ENCODE results near the gene RET.

RET gene

DNA sequence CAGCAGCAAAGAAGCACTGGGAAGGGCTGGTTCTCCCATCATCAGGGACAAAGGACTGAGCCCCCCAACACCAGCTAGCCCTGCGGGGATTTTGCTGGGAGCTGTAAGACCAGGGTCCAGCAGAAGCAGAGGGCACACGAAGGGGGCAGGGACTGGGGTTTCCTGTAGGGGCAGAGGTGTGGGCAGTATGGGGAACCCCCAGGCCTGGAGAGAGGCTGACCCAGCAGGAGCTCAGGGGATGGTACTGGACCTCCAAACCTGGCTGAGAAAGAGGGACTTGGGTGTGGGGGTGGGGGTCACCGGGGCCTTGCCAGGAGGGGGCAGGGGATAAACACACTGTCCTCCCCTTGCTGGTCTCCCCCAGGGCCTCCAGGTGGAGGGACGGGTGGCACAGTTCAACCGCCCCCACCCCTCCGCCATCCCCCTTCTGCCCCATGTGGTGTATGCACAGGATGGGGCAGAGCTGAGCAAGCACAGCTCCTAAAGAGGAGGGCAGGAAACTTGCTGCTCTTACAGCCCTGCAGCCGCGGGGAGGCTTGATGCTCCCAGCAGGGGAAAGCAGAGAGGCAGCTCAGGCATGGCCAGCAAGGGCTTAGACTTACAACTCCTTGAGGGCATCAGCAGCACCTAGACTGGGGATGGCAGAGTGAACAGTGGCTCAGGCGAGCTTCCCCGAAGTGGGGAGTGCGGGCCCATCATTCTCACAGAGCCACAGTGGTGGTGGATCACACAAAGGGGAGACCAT lies 12.4 kb upstream of the RET start:
- no peak for DNase-seq

DNA sequence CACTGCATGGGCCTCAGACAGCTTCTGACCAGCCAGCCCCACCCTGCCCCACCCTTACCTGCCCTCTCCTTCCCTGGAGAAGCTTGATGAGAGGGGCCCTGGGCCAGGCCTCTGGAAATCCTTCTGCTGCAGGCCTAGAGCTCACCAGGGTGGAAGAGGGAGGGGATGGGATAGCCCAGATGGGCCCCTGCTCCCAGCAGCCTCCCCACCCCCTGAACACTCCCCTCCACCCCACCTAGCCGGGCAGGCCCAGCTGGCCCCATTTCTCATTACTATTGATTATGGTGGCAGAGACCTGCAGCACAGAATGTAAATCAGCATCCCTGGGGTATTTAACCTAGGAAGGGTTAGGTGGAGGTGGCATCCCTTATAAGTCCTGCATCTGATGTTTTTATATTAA lies 11.6 kb upstream of the RET start:
- no peak for DNase-seq

DNA sequence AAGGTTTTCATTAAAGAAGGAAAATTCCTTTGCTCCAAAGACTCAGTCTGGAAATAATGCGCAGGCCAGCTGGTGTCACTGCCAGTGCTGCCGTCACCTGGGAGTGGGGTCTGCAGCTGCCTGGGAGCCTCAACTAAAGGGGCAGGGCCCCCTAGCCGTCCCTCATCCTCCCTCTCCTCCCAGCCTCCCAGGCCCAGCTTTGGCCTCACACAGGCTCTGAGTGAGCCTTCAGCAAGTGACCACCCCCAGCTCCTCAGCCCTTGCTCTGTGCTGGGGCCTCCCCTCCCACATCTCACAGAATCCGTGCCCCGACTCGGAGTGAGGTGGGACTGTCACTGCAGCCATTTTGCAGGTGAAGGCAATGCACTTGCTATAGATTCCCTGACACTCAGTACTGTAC lies 11.1 kb upstream of the RET start:
- DNase-seq, result no peak

DNA sequence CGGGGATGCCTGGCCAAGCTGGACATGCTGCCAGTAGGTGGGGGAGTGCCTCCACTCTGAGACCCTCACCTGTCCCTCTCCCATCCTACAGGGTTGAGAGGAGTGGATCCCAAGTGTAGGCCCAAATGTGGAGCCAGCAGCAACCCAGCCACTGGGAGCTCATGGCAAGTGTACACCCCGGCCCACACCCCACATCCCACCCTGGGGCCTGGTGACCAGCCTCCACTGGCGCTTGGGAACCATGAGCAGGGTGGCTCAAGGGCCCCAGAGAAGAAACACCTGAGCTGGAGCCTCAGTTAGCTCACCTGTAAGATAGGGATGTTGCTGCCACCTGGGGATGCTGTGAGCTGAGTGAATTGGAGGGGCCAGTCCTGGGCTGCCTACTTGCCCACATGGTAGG lies 10.4 kb upstream of the RET start:
- DNase-seq, result no peak

DNA sequence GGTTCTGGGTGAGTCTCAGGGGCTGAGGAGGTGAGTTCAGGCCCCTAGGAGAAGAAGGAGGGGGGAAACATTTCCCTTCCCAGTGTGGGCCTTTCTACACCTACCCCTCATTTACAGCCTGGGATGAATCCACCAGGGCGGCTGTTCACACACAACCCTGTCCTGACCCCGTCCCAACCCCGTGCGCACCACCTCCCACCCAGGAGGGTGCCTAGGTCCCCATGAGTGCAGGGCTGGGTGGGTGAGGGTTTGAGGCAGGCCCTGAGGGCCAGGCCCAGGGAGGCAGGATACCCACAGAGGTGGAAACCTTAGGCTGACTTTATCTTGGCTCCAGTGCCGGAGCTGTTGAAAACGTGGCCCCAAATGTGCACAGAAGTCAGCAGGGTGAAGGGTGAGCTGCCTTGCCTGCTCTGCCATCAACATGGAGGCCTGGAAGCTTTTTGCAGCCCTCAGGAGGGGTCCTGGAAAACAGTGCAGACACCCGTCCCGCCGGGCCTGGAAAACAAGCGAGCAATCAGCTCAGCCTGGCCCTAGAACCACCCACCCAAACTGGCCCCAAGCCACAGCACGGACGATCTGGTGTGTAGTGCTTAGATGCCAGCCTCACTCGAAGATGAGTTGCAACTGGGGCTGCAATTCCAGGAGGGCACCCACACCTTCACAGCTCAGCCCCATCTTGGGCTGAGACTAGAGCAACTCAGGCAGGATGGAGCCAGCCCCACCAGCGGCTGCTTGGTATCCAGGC lies 9.3 kb upstream of the RET start:
- DNase-seq, result no peak

DNA sequence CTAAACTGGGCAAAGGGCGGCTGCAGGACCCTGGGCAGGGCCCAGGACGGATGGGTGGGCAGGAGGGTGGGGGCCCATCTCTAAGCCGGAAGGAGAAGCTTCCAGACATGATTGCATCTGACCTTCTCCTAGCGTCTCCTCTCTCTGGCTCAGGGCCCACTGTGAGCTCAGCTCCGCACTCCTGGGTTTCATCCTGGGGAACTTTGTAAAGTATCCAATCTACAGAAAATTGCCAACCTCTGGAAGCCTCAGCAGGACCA lies 8.8 kb upstream of the RET start:
- no peak for DNase-seq

DNA sequence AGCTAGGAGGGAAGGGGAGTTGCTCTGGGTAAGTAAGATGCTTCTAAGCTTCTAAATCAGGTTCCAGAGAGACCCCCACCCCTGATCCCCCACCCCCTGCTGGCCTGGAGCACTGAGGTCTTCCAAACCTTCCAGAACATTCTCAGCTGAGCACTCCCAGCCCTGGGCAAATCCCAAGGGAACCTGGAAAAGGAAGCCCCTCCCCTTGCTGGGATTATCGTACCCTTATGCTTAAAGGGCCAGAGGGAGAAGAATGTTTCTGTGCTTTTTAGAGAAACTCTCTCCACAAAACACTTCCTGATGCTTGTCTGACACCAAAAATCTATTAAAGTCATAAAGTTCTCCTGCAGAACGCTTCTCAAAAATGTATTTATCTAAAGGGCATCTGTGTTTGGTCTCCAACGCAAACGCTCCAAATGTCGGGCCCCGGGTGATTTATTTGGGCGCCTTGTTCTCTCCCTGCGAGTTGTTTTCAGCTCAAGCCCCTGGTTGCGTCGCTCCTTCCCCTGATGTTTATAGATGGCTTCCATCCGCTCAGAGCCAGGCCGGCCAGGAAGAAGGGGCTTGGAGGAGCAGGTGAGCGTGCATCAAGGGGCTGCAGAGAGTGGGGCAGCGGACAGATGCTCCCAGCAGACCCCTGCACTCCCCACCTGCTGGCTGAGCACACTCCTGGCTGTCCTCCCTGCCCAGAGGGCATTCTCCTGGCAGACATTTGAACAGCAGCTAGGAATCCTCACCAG lies 8.2 kb upstream of the RET start:
- no peak for DNase-seq

DNA sequence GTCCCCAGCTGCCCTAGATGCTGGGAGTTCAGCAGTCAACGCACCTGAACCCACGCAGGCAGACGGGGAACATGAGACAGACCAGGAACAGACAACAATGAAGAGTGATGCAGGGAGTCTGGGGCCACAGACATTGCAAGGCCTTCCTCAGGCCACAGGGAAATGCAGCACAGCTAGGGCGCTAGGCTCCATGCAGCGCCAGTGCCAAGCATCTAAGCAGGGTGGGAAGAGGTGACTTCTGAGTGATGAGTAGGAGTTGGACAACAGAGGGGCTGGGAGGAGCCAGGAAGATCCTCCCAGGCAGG lies 7.7 kb upstream of the RET start:
- DNase-seq, result no peak

DNA sequence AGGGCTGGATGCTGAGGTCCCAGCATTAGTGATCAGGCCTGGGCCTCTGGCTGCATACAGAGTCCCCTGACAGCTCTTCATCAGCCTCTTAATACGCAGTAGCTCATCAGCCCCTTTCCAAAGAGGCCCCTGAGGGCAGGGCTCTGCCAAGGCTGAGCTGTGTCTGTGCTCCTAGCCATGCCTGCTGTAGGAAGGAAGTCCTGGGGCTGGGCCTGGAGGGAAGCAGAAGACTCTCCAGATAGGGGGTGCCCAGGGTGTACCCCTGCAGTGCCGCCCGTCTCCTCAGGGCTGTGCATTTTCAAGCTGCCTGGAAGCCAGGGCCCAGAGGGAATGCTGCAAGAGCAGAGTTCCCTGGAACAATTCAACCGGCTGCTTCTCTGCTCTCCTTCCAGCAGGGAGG lies 7.3 kb upstream of the RET start:
- no peak for DNase-seq

DNA sequence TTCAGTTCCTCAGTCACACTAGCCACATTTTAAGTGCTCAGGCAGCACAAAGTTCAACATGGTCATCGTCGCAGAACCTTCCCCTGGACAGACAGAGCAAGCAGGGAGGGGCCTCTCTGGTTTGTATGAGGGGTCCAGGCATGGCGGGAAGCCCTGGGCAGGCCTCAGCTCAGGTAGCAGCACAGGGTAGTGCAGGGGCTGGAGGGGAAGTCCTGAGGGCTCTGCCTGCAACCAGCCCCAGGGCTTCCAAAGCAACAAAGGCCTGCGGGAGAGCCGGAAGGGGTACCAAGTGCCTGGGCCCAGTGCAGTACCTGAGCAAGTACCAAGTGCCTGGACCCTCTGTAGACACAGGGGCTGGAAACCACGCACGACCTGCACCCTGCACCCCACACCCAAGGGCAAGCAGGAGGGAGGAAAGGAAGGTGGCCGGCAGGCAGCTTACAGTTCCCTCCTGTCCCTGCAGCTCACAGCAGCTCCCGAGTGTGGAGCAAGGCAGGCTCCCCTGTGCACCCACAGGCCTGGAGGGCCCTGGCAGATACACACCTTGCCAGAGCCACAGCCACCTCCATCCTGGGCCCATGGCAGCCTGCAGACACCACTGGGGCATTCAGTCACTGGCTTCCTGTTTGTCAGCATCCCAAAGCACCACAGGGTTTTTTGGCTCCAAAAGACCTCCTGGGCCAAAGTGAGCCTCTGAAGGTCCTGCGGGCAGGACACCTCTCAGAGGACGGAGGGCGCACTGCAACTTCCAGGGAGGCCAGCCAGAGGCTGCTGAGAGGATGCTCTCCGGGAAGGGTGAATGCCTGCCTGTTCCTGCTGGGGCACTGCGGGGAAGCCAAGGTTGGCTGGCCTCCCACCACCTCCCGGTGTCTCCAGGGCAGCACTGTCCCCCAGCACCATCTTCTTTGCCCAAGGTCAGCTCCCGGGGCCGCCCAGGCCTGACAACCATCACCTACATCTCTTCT lies 6.5 kb upstream of the RET start:
- DNase-seq, result no peak

DNA sequence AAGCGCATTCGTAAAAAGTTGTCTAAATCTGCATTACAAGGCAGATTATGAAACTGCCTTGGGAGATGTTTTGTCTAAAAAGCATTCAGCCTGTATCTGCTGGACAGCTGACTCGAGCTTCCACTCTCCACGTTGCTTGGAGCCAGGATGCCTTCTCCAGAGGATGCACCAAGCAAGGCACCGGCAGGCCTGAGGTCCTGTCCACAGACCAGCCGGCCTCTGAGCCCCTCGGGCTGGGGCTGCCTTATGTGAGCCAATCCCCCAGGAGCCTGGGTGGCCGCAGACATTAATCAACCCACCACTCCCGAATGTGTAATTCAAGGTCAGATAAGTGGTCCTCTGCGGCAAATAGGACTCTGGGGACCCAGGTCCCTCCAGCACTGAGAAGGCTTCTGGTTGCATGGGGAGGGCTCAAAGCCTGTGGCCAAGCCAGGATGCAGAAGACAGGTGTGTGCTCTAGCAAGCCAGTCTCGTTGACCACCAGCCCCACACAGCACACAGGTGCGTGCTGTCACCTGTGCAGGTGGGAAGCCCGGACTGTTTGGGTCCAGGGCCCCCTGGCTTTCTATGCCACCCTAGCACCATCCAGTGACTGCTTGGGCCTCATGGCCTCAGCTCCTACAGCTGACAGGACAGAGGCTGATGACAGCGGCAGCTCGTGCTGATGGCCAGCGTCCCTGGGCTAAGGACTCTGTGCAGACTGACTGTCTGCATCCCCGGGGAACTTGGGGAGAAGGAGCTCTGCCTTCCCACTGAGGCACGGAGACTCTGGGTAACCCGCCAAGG lies 4.8 kb upstream of the RET start:
- DNase-seq, result no peak

DNA sequence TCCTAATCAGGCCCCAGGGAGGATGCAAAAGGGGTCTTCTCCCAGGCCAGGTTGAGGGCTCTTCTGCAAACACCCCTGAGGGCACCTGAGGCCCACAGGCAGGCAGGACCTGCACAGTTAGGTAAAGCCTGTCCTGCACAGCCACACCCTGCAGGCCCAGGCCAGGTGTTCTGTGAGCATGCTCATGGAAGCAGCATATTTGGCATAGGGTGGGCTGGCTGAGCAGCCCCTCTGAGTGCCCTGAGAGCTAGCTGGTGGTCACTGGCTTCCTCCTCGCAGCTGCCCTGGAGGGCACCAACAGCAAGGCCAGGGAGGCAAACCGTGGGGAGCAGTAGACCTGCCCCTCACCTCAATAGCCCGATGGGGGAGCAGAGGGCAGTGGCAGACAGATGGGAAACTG lies 3.7 kb upstream of the RET start:
- no peak for DNase-seq

DNA sequence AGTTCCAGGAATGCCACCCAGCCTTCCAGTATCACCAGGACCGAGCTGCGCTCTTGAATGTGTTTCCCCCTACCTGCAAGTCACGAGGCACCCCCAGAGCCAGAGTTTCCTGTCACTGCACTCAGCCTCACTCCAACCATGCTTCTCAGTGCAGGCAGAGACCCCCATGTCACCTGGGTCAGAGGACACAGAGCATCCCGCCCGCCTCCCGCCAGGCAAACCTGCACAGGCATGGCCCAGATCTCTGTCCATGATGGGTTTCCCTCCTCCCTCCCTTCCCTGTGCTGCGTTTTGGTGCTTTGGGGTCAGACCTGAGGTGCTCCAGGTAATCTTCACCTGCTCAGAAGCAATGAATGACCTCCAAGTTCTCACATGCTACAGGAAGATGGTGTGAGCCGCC lies 3.1 kb upstream of the RET start:
- no peak for DNase-seq

DNA sequence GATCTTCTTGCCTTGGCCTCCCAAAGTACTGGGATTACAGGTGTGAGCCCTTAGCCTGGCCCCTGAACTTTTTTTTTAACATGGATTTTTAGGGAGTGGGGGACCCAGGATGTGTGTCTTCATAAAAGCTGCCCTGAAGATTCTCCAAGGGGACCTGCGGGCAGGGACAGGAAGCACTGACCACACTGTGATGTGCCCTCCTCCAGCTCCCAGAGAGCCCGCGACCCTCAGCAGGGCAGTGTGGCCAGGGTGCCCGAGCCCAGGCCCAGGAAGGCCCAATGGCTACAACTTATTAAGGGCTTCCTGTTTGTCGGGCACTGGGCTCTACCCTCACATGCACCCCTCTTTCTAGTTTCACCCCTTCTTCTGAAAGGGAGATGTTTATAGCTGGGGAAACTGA lies 2.5 kb upstream of the RET start:
- DNase-seq, result no peak

DNA sequence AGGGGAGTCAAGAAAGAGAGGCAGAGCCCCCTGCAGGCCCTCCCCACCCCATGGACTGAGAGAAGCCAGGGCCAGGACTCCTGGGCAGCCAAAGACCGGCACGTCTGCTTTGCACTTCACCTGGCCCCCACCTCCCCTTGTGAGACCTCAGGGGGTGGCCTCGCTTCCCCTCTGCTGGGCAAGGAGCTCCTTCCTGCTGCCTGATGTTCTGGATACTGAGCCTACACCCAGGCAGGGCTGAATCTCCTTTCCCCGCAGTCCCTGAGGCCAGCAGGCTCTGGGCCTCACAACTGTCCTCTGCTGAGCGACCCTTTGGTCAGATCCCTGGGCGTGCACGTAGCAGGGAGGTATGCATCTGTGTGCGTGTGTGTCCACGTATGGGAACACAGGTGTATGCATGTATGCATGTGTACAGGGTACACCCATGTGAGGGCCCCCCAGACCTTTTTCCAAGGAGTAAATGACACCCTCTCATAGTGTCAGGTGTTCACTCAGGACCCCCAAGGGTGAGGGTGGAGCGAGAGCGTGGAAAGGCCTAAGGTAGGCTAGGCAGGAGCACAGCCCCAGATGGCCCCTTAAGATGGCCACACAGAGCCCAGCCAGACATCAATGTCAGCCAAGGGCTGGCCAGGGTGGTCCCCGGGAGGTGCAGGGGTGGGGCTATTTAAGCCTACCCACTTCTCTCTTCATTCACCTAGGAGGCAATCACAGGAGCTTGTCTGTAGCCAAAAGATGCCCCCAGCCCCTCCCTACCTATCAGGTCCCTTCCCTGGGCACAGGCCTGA lies 1.9 kb upstream of the RET start:
- DNase-seq, result no peak

DNA sequence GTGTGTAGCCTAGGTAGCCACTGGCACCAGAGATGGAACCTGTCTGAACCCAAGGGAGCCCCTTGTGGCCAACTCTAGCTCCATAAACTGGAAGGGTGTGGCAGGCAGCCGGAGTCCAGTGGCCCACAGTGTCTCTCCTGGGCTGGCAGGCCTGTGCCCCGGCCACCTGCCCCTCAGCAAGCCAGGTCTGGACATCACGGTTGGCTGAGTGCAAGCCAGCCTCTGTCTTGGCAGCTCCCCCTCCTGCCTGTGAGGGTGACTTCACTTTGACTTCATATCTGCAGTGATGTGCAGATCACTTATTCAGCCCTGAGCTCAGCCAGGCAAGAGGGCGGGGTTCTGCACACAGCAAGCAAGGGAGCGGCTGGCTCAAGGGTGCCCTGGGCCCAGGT lies 1.3 kb upstream of the RET start:
- DNase-seq, result no peak

DNA sequence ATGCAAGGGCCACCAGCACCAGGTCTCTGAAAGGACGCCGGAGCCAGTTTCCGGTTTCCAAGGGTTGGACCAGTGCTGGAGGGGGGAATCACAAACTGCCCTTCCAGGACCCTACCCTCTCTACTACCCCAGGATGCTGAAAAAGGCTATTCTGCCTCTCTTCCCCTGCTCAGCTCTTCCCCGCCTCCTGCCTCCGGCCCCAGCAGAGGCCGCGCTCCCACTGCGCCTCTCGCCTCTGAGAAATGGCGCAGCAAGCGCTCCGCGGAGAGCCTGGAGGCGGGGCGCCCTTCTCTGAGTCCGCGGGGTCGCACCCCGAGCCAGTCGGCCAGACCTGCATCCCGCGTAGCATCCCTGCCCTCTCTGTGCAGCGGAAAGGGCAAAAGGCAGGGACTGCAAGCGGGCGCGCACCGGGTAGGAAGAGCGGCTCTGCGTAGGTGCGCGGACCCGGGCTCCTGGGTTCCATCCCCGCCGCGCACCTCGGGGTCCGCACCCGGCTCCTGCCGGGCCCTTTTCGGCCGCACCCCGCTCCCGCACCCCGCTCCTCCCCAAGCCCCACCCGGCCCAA lies 476 bp upstream of the RET start:
- DNase-seq, result no peak

DNA sequence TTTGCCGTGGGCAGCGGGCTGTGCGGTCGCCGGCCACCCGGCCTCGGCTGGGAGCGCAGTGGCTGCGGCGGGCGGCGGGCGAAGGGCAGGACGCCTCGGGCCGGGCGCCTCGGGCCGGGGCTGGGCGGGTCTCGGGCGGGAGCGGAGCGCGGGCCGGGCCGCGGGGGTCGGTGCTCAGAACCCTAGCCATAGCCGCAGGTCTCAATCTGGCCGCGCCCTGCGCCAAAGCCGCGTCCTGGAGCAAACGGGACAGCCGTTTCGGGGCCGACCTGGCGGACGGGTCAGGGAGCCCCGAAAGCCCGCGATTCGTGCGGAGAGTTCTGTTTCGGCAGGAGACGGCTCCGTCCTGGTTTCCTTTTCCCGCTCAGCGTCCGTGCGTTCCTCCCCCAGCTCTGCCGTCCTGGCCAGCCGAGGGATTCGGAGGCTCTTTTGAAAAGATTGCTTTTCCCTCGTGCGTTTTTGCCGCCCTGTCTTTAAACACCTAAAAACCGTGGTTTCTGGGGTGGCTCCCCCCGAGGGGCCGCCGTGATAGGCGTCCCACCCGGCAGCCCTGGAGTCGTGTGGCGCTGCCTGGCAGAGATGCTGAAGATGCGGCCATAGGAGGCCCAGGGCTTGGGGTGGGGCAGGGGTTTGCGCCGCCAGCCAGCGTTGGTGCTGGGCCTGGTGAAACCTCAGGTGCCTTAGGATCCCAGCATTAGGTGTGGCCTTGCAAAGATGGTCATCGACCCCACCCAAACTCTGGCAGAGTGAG lies 727 bp downstream of the RET start:
- DNase-seq, result no peak

DNA sequence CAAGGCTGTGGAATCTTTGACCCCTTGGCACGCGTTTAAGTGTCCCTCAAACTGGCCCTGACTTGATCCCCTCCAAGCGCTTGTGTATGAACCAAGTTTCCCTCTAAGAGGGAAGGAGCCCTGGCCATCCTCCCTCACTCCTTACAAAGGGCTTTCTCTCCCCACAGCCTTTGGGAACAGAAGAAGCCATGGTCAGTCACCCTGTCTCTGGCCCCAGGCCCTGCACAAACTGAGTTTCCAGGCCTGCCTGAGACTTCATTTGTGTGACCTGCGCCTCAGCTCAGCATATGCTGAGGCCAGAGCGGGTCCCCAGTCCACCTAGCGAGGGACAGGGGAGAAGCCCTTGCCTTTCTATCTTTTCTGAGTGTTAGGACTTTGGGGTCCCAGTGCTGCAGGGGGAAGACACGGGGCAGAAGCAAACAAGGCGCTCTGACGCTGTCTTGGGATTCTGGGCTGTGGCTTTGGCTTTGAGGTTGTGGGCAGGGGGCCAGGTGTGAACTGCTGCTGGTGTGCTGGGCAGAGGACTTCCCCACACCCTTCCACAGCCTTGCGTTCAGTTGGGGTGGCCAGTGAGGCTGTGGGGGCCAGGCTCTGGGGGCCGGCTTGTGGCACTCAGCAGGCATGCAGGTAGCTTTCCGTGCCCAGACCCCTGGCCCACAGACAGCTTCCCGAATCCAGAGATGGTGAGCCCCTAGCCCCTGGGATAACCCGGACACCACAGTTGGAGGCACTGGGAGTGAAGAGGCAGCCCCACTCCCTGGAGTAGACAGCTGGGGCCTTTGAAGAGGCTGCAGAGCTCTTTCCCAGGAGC lies 1.5 kb downstream of the RET start:
- no peak for DNase-seq

DNA sequence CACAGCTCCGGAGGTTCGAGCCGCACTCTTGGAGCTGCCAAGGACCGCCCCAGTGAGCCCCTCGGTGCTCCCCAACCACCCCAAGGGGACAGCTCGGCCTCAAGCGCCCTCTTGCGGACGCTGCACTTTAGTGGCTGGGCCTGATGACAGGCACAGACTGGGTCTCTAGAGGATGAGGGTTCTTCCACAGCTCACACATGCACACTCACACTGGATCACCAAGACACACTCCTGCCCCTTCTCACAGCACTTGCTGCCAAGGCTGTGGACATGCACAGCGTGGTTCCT lies 2.1 kb downstream of the RET start:
- DNase-seq, result no peak
